GM12892 (cell line): Measurements from ENCODE around the gene KCNT2.
"Not testable (repeated sequence)": the region's sequence is repeated elsewhere in the genome, so short reads cannot be mapped to it uniquely, and the experiment has no call there.

Source experiments
- POLR2A ChIP-seq: IDR thresholded peaks from 2 replicates; pipeline ENCODE4 v1.6.1; 2011; ENCODE audit warnings: low read depth, low read length, control low read depth
- POLR2AphosphoS5 ChIP-seq: IDR thresholded peaks from 2 replicates; pipeline ENCODE4 v1.6.1; 2011; ENCODE audit warnings: low read depth, low read length, control low read depth
- TAF1 ChIP-seq: IDR thresholded peaks from 2 replicates; pipeline ENCODE4 v1.6.1; 2011; ENCODE audit warnings: low read depth, mild to moderate bottlenecking, control low read depth, low read length, borderline replicate concordance

- TF ChIP-seq POLR2AphosphoS5, POLR2A, TAF1: not testable (repeated sequence)
These were observed 345.2 kb downstream of the KCNT2 start for GRCh38 chr1:196263086-196263485.
